ENCODE data around the gene NEURL4.
"Not testable (repeated sequence)": the region's sequence is repeated elsewhere in the genome, so short reads cannot be mapped to it uniquely, and the experiment has no call there.

NEURL4 gene

DNA sequence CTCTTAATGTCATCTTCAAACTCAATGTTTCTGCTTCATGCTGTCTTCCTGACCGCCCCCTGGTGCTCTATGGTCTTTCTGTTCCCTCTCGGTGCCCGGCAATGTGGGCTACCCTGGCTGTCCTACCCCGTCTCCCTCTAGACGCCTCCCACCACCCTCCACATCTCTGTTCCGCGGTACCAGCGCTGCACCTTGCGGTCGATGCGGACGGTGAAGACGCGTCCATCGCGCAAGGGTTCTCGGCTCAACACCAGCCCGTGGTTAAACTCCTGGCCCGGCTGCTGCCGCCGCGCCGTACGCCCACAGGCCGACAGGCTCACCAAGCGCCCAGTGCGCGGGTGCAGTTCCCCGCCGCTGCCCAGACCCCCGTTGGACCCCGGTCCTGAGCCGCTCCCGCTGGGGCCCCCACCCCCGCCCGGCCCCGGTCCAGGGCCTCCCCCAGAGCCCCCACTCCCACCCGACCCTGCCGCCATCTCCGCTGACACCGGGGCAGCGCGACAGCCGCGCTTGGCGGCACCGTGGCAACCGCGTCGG, at the start of gene NEURL4:
Gene NEURL4, minus strand, starts transcription at position 496 of the 534 bp plus-strand sequence. Its CDS starts 23 bp downstream, at position 473.
- FAIRE-seq = no peak

DNA sequence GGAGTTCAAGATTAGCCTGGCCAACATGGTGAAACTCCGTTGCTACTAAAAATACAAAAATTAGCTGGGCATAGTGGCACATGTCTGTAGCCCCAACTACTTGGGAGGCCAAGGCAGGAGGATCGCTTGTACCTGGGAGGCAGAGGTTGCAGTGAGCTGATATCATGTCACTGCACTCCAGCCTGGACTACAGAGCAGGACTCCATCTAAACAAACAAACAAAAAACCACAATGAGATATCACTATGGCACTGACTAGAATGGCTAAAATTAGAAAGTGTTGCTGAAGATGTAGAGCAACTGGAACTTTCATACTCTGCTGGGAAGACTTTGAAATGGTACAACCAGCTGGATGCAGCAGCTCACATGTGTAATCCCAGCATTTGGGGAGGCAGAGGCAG, 45.2 kb upstream of the NEURL4 start:
- no peak for FAIRE-seq

DNA sequence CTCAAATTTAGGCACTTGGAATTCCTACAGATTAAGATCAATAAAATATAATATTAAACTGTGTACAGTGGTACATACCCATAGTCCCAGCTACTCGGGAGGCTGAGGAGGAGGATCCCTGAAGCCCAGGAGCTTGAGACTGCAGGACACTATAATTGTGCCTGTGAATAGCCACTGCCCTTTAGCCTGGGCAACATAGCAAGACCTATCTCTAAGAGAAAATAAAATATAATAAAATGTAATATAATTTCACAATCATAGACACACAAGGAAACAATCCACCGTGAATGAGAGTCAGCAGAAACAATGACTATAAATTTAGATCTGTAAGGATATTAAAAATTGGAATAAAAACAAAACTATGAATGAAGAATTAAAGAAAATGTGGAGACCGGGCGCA, 41.7 kb upstream of the NEURL4 start:
- FAIRE-seq = no peak

DNA sequence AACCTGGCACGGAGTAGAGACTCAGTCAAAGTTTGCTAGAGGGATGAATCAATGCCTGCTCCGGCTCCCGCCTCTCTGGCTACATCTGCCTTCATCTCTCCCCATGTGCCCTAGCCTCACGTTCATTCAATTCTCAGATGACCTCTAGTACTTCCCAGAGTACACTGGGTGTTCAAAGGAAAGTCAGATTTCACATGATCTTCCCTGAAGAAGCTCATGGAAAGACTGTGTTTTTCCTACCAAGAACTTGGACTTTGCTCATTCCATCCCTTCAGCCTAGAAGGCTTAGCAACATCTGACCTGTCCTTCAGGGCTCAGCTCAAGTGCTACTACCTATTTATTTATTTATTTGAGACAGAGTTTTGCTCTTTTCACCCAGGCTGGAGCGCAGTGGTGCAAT, 40.7 kb upstream of the NEURL4 start:
- no peak for FAIRE-seq

DNA sequence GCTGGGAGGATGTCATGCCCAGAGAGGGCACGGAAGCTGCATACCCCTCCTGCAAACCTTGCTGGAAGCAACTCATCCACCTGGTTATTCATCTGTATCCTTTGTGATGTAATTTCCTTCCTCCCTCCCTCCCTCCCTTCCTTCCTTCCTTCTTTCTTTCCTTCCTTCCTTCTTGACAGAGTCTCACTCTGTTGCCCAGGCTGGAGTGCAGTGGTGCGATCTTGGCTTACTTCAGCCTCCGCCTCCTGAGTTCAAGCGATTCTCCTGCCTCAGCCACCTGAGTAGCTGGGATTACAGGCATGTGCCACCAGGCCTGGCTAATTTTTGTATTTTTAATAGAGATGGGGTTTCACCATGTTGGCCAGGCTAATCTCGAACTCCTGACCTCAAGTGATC, 39.5 kb upstream of the NEURL4 start:
- not testable (repeated sequence) for FAIRE-seq

DNA sequence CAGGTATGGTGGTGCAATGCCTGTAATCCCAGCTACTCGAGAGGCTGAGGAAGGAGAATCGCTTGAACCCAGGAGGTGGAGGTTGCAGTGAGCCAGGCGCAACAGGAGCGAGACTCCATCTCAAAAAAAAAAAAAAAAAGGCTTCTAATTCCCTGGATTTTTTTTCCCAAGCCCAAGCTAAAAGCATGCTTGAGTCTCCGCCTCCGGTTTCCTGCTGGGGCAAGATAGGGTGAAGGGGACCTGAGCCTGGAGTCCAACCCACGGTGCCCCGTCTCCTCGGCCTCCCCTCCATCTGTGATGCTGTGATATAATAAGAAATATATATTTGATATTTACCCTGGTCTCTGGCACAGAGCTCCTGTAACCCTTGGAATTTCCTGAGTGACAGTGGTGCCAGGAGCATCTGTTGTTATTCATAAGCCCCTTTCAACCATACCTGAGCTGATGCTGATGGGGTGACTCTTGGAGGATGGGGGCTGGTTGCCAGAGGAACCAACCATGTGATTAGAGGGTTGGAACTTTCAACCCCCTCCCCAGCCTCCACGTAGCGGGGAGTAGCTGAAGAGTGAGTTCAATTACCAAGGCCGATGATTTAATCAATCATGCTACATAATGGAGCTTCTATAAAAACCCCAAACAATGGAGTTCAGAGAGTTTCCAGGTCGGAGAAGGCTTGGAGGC, 38.9 kb upstream of the NEURL4 start:
- FAIRE-seq = no peak

DNA sequence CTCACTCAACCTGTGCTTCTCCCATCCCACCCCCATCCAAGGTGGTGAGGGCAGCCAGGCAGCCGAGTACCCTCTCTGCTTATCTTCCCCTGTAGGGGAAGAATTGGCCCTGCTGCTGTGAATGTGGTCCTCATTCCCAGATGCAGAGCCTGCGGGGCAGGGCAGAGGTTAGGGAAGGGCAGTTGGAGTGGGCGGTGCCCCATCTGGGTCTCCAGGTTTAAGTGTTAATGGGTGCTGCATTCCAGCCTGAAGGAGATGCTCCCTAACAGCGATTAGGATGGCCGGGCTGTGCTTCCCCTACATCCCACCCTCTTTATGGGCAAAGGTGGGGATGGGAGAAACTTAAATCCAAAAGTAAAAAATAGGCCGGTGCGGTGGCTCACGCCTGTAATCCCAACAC, 37.9 kb upstream of the NEURL4 start:
- FAIRE-seq = no peak

DNA sequence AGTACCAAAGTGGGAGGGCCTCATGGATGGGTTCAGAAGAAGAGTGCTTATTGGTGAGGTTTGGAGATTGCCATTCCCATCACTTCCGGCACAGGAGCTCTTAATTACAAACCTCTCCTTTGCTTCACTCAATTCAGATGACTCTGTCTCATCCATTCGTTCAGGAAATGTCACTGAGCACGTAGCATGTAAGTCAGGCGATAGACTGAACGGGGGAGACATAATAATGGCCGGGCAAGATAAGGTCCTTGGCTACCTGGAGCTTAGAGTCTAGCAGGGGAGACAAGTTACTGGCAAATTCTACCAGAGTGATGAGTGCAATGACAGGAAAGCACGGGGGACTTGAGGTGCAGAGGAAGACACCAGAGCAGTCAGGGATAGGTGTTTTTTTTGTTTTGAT, 36.8 kb upstream of the NEURL4 start:
- not testable (repeated sequence) for FAIRE-seq

DNA sequence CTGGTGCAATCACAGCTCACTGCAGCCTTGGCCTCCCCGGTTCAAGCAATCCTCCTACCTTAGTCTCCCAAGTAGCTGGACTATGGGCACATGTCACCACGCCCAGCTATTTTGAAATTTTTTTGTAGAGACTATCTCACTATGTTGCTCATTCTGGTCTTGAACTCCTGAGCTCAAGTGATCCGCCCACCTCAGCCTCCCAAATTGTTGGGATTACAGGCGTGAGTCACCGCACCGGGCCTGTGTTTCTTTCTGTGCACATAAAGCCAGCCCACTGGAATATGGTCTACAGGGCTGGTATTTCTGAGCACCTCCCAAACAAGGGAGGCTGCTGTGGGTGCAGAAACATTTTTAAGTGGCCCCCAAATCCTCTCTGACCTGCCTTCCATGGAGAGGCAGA, 34.2 kb upstream of the NEURL4 start:
- no peak for FAIRE-seq

DNA sequence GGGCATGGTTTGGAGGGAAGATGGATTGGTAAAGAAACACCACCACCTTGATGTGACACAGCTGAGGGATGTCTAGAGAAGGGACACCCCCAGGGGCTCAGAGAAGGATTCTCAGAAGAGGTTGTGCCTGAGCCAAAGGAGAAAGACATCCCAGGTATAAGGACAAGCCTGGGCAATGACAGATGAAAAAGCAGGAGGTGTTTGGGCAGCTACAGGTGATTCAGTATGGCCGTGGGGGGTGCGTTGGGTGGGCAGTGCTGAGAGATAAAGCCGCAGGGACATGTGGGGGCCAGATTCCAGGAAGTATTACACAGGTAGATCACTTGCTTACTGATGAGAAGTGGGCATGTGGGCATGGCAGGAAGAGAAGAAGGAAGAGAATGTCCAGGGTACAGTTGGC, 32.8 kb upstream of the NEURL4 start:
- FAIRE-seq = no peak

DNA sequence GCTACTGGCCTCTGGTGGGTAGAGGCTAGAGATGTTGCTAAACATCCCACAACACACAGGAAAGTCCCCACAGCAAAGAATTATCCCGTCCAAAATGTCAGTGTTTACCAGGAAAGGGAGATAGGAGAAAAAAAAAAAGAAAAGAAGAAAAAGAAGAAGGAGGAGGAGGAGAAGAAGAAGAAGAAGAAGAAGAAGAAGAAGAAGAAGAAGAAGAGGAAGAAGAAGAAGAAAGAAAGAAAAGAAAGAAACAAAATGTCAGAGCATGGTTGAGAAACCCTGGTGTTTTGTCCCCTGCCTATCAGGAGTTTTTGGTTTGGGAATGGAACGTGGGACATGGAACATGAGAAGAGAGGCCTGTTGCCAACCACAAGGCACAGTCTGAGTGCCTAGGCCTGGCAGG, 28.2 kb upstream of the NEURL4 start:
- FAIRE-seq = no peak

DNA sequence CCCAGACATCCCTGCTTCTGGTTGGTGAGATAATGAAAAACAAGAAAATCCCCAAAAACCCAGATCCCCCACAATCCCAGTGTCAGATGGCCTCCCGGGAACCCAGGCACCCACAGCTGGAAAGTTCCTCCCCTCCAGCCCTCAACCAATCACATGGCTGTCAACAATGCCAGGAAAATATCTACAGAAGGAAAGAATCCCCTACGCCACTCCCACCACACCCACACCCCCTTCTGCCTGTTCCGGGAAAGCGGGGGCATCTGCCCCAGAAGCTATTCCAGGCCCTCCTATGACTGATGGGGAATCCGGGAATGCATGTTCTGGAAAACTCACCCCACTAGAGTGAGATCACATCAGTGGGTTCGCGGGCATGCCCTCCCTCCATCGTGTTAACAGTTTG, 27.6 kb upstream of the NEURL4 start:
- no peak for FAIRE-seq

DNA sequence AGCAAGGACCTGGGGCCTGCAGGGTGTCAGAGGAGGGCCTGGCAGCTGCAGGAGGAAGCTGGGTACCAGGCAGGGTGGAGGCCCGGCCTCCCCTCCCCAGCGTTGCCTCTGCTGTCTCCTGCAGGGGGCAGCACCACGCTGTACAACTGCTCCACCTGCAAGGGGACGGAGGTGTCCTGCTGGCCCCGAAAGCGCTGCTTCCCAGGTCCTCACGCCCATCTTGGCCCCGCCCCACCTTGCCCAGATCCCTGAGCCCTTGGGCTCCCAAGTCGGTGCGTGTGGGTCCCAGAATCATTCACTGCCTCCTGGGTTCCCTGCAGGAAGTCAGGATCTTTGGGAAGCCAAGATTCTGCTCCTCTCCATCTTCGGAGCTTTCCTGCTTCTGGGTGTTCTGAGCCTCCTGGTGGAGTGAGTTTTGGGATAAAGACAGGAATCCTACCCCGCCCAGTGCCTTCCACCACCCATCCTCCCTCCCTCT, 27.0 kb upstream of the NEURL4 start:
- FAIRE-seq = no peak

DNA sequence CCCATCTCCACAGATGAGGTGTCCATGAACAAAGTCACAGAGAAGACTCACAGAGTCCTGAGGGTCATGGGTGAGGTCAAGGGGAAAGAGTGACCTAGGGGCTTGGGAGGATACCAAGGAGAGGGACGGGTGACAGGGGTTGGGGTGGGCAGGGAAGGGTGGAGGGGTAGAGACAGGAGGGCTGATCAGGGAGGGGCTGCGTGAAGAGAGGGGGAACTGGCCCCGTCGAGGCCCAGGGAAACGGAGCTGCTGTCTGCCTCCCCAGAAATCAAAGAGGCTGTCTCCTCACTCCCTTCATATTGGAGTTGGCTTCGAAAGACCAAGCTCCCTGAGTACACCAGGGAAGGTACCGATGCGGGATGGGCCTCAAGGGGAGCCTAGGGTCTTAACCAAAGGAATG, 26.4 kb upstream of the NEURL4 start:
- no peak for FAIRE-seq

DNA sequence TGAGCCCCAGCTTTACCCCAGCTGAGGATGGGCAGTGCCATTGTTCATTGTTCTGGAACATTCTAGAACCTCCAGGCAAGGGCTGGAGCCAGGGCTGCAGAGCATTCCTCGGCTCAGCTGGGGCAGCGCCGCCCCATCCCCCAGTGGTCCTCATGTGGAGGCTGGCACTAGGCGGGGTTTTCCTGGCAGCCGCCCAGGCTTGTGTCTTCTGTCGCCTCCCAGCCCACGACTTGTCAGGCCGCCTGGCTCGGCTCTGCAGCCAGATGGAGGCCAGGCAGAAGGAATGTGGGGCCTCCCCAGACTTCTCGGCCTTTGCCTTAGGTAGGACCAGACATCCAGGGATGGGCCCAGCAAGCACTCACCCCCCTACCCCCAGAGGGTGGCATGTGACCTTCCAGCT, 25.9 kb upstream of the NEURL4 start, which contains the start of gene TMEM95:
Gene TMEM95, plus strand, starts transcription at position 104 of the 400 bp plus-strand sequence. Its CDS starts 49 bp downstream, at position 153.
- FAIRE-seq = no peak

DNA sequence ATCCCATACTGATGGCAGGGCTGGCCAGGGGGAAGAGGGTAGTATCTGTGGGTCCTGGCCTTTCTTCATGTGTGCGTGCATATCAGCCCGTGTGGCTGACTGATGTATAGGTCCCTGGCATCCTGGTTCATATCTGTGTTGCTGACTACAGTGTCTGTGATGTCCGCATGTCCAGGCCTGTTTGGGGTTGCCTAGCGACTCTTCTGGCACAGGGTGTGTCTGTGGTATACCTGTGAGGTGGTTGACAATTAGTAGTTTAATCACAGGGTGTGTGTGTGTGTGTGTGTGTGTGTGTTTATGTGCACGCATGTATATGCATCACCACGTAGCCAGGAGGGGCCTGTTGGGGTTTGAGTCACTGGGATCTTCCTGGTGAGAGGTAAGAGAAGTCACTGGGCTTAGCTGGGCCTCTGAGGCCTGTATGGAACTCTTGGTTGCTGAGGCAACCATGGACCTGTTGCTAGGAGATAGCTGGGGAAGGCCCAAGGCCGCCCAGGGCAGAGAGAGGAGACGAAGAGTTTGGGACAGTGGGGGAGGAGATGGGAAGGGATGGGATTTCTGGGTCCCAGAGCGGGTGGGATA, 25.2 kb upstream of the NEURL4 start:
- FAIRE-seq = no peak

DNA sequence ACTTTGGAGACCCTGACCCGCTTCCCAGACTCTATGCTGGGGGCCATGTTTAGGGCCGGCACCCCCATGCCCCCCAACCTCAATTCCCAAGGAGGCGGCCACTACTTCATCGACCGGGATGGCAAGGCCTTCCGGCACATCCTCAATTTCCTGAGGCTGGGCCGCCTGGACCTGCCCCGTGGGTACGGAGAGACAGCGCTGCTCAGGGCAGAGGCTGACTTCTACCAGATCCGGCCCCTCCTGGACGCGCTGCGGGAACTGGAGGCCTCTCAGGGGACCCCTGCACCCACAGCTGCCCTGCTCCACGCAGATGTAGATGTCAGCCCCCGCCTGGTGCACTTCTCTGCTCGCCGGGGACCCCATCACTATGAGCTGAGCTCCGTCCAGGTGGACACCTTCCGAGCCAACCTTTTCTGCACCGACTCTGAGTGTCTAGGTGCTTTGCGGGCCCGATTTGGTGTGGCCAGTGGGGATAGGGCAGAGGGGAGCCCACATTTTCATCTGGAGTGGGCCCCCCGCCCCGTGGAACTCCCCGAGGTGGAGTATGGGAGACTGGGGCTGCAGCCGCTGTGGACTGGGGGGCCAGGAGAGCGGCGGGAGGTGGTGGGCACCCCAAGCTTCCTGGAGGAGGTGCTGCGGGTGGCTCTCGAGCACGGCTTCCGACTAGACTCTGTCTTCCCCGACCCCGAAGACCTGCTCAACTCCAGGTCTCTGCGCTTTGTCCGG, 23.9 kb upstream of the NEURL4 start:
- FAIRE-seq = no peak

DNA sequence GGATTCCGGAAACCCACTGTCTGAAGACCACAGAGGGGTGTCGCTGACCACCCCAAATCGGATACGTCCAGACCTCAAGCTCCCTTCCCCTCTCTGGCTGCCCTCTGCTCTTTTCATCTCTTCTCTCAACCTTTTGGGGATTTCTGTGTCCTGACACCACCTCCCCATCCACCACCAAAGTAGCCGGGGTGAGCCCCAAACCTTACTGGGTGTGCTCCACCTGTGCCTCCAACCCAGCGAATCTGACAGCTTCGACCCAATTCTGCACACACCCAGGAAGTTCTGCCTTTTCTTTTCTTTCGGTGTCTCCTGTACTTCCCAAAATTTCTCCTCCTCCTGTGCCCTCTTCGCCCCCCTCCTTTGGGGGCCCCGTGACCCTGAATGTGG, 23.4 kb upstream of the NEURL4 start:
- FAIRE-seq = no peak

DNA sequence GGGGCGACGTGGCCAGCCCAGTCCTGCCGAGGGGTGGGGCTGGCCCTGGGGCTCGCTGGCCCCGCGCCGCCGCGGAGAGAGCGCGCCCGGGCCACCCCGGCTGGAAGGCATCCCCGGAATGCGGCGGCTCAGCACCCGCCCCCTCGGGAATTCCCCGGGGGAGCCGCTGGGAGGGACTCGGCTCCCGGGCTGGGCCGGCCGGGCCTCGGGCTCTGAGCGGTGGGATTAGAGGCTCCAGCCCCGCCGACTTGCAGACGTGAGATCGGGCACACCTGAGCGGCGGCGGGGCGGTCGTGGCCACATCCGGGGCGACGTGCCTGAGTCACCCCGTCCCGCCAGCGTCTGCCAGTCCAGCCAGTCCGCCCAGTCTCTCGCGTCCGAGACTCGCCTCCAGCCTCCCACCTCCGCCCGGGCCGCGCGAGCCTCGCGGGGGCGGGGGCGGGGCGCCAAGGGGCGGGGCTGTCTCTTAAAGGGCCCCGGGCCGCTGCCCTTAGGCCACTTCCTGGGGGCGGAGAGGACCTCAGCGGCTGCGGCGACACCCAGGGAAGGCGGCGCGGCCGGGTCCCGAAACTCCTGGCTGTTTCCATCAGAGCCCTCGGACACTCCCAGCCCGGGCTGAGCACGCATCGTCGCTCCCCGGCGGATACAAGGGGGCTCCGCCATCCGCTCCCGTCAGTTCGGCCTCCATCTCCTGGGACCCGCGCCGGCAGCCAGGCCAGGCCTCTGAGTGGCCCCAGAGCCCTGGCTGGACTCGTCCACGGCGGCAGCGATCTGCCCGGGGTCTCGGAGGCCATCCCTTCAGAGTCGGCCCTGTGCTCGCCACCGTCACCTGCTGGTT, 22.7 kb upstream of the NEURL4 start, which contains the start of gene KCTD11:
Gene KCTD11, plus strand, starts transcription at position 498 of the 838 bp plus-strand sequence.
- FAIRE-seq = no peak

DNA sequence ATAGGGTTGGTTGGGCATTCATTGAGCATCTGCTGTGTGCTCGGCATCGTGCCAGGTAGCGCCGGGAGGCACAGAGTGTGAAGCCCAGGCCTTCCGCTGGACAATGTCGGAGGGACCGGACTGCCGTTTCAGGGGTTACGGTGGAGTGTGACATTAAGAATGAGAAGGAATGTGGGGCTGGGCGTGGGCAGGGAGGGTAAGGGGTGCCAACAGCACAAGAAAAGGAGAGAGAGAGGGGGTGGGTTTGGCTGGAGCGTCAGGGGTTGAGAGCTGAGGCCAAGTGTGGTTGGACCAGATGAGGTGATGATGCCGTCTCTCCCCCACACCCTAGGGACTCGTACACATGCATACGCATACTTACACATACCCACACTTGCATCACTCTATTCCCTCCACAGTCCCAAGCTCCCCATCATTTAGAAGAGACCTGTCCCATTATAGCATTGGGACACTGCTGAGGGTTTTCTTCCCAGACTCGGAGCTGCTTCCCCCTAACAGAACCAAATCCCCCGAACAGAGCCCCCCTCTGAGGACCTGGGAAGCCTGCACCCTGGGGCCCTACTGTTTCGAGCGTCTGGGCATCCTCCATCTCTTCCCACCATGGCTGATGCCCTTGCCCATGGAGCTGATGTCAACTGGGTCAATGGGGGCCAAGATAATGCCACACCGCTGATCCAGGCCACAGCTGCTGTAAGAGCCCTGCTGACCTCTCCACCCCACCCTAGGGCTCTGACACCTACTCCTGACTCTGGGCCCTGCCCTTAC, 19.5 kb upstream of the NEURL4 start:
- FAIRE-seq = no peak

DNA sequence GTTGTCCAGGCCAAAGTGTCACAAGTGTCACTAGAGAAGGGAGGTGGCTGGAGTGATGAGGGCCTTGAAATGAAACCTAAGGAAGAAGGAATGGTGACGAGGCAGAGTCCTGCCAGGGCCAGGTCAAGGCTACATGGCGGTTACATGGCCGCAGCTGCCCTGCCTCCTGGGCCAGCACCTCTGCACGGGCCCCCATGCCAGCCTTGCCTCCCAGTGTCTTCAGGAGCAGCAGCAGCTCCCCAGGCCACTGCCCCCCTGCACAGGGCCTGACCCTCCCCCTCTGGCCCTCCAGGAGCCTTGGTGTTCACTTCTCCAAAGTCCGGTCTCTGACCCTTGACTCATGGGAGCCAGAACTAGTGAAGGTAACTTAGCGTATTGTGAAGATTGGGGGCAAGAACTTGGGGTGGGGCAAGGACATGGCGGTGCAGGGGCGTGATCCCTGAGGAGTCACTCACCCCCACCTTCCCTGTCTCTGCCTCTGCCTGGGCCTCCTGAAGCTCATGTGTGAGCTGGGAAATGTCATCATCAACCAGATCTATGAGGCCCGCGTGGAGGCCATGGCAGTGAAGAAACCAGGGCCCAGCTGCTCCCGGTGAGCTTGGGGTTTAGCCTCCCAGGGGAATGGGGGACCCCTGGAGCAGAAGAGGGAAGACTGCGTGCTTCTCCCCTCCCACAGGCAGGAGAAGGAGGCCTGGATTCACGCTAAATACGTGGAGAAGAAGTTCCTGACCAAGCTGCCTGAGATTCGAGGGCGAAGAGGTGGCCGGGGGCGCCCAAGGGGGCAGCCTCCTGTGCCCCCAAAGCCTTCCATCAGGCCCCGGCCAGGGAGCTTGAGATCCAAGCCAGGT, 18.7 kb upstream of the NEURL4 start:
- FAIRE-seq = no peak

Data from TTC549 (cell line).